Cardiac muscle cell (in vitro differentiated cells and primary cell): Measurements from ENCODE around the gene RASL10B. TPM values are rescaled to one million over a fixed set of nuclear protein-coding genes. Genes with fewer than 3 reads are reported as not detected.
A peak's percentile ranks its signal among the peaks of the same experiment; 100 is the strongest.

Experiments
- DNase-seq, 2 donors: peaks; one replicate each; pipeline versions ENCODE4 v3.0.0 to v3.0.0-alpha.2; 2010 to 2017; ENCODE audit warnings: low read depth in 1 of 2, low spot score in 1 of 2
- H3K27ac ChIP-seq: fragments of 200-600 bp; sonication (generic); 2 replicates; pipeline ENCODE4 v1.5.1; 2016
- H3K27me3 ChIP-seq: fragments of 200-600 bp; sonication (generic); 2 replicates; pipeline ENCODE4 v1.6.0; 2016; ENCODE audit warnings: control low read depth
- H3K36me3 ChIP-seq: fragments of 200-600 bp; sonication (generic); 2 replicates; pipeline ENCODE4 v1.5.1; 2016; ENCODE audit warnings: control low read depth
- H3K4me1 ChIP-seq: fragments of 200-600 bp; sonication (generic); 2 replicates; pipeline ENCODE4 v1.8.1; 2017; ENCODE audit warnings: low read depth, mild to moderate bottlenecking, mixed run types
- H3K4me3 ChIP-seq: fragments of 200-600 bp; sonication (generic); 2 replicates; pipeline ENCODE4 v1.5.1; 2016; ENCODE audit warnings: mild to moderate bottlenecking
- H3K9me3 ChIP-seq: fragments of 200-600 bp; sonication (generic); 2 replicates; pipeline ENCODE4 v1.5.1; 2017; ENCODE audit warnings: low read depth, mild to moderate bottlenecking, control low read depth
- polyA plus RNA-seq: library from polyadenylated mRNA; unstranded; fragments of >200 nt; fragmentation: Nextera tagmentation; extraction: Ambion mirVana; gene quantifications from 2 replicates; pipeline ENCODE4 v1.2.1, GENCODE V29; 2016
- total RNA-seq: library from RNA; depleted of rRNA; stranded (reverse); fragments of >200 nt; gene quantifications from 2 replicates; pipeline ENCODE4 v1.2.3, GENCODE V29; 2016
- TF ChIP-seq, protein P1 (sequence below): IDR thresholded peaks from 2 replicates; pipeline ENCODE4 v1.5.1; 2012; ENCODE audit warnings: low read depth, mild to moderate bottlenecking, low read length

RASL10B gene
- total and polyA plus RNA-seq, 2 experiments from 2014 or later: 71.6 to 116 TPM

DNA sequence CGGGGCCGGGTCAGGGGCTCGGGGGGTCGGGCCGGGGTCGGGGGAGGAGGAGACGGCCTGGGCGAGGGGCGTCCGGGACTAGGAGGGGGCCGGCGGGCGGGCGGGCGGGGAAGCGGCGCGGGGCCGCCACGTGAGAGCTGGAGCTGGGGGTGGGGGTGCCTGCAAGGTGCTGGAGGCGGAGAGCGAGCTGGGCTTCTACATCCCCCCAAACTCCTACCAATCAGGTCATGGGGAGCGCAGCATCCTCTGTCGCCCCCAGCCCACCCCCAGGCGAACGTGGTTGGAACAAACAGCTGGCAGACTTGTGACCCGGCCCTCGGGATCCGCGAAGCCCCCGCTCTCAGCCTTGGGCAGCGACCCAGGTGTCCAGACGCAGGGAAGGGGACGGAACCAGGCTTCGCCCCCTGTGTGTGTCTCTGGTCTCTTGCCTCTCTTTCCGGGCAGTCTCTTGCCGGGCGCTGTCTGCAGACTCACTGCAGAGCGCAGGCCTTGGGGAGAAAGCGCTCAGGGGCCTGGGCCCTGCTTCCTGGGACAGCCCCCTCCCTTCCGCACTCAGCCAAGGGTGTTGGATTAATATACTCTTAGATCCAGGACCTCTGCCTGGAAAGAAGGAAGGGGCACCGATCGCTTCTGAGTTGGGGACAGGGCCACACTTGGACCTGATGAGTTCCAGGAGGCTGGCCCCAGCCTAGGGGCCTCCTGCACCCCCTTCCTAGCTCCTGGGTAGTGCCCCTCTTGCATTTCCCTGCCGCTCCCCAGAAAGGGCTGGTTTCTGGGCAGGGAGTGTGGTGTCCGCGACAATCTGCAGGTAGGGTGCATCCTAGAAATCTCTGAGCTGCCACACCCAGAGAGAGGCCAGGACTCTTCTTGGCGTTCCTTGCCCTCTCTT, 722 bp downstream of the RASL10B start:
- no peaks in the 10 kb centered on the region for H3K27me3 ChIP-seq
- H3K4me3 ChIP-seq: peak overlapping the region; percentile 74
- H3K4me1 ChIP-seq: peaks cover 30% of the 10 kb centered on the region
- peaks cover 2% of the 10 kb centered on the region for H3K36me3 ChIP-seq
- TF ChIP-seq, protein P1, sequence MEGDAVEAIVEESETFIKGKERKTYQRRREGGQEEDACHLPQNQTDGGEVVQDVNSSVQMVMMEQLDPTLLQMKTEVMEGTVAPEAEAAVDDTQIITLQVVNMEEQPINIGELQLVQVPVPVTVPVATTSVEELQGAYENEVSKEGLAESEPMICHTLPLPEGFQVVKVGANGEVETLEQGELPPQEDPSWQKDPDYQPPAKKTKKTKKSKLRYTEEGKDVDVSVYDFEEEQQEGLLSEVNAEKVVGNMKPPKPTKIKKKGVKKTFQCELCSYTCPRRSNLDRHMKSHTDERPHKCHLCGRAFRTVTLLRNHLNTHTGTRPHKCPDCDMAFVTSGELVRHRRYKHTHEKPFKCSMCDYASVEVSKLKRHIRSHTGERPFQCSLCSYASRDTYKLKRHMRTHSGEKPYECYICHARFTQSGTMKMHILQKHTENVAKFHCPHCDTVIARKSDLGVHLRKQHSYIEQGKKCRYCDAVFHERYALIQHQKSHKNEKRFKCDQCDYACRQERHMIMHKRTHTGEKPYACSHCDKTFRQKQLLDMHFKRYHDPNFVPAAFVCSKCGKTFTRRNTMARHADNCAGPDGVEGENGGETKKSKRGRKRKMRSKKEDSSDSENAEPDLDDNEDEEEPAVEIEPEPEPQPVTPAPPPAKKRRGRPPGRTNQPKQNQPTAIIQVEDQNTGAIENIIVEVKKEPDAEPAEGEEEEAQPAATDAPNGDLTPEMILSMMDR: no peak
- peak overlapping the region; percentile 41 for H3K27ac ChIP-seq
- peak in 1 of 2 donors; percentile 52 for DNase-seq
- no peaks in the 10 kb centered on the region for H3K9me3 ChIP-seq

DNA sequence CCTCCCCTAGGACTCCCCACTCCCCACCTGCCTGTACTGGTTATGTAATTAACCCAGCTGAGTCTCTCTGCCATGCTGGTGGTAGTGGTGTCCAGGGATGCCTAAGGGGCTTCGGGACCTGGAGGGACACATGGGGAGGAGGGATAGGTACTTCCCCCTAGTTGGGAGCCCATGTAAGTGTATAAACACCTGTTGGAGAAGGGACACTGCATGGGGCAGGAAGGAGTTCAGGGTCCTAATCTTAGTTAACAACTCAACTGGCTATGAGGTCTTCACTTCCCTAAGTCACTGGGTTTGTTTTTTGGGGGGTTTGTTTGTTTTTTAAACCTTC, 1.3 kb downstream of the RASL10B start:
- Histone ChIP-seq H3K4me1 (peaks cover 24% of the 10 kb centered on the region), H3K4me3 (peak overlapping the region; percentile 74), H3K9me3 (no peaks in the 10 kb centered on the region), H3K27ac (no peak overlapping the region), H3K27me3 (no peaks in the 10 kb centered on the region), H3K36me3 (peaks cover 4% of the 10 kb centered on the region)
- TF ChIP-seq, protein P1: no peak
- no peak for DNase-seq

DNA sequence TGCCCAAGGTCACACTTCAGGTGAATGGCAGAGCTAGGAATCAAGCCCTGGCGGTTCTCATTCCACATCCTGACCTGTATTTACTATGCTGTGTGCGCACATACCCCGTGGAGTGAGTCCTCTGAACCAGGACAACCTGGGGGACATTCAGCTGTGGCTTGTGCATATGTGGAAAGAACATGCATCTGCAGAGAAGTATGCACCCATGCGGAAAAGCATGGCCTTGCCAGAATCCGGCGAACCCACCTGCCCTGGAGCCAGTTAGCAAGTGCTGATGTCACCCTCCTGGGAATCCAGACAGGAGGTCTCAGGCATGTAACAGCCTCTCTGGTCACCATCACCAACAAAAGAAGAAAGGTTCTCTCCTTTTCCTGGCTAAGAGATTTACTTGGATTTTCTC, 1.9 kb downstream of the RASL10B start:
- no peak overlapping the region for H3K27ac ChIP-seq
- H3K9me3 ChIP-seq: no peaks in the 10 kb centered on the region
- H3K4me3 ChIP-seq: no peak overlapping the region
- H3K4me1 ChIP-seq: peaks cover 18% of the 10 kb centered on the region
- TF ChIP-seq, protein P1: no peak
- no peak for DNase-seq
- no peaks in the 10 kb centered on the region for H3K27me3 ChIP-seq
- peaks cover 4% of the 10 kb centered on the region for H3K36me3 ChIP-seq

DNA sequence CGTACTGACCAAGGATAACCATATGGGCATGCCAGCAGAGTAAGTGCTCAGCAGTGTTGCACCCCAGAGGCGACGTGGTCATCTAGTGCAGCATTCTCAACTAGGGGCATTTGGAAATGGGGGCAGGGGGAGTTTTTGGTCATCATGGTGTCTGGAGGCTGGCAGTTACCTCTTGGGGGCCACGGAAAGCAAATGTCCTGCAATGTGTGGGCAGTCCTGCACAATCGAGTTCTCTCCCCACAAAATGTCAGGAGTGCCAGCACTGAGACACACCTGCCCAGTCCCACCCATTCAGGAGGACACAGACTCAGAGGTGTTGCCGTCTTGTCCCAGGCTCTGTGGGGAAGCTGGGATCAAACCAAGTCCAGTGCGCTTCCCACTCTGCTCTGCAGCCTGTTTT, 3.0 kb downstream of the RASL10B start:
- Histone ChIP-seq H3K27ac (no peak overlapping the region), H3K27me3 (no peaks in the 10 kb centered on the region), H3K4me3 (no peak overlapping the region), H3K36me3 (peaks cover 4% of the 10 kb centered on the region), H3K9me3 (no peaks in the 10 kb centered on the region), H3K4me1 (peaks cover 9% of the 10 kb centered on the region)
- DNase-seq: no peak
- TF ChIP-seq, protein P1: no peak

DNA sequence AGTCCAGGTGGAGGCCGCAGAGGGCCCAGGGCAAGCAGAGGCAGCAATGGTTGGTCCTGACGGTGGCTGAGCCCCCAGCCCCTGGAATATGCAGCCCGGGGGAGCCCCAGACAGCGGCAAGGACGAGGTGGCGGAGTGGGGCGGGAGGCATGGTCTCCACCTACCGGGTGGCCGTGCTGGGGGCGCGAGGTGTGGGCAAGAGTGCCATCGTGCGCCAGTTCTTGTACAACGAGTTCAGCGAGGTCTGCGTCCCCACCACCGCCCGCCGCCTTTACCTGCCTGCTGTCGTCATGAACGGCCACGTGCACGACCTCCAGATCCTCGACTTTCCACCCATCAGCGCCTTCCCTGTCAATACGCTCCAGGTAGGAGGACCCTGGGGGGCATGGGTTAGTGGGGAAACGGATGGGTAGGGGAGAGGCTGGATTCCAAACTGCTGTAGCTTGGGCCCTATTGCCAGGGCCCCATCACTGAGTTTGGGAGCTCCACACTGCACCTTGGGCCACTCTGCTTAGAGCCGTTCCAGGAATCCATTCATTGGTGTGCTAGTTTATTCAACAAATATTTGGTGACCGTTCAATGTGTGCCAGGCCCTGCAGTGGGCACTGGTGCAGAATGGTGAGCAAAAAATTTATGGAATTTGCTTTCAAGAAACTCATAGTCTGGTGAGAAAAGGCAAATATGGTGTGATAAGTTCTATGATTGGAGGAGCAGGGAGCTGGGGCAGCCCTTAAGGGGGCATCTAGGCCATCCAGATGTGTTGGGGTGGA, 3.8 kb downstream of the RASL10B start:
- Histone ChIP-seq H3K4me3 (no peak overlapping the region), H3K27me3 (no peaks in the 10 kb centered on the region), H3K27ac (no peak overlapping the region), H3K4me1 (peaks cover 4% of the 10 kb centered on the region), H3K9me3 (no peaks in the 10 kb centered on the region), H3K36me3 (peaks cover 4% of the 10 kb centered on the region)
- no peak for DNase-seq
- TF ChIP-seq, protein P1: no peak
